GM12873 (cell line): ENCODE results near the gene GSG1L.

ENCODE experiments used
- TF ChIP-seq, protein P1 (sequence below): IDR thresholded peaks from 2 replicates; pipeline ENCODE4 v1.5.1; 2012; ENCODE audit warnings: low read depth, mild to moderate bottlenecking, moderate library complexity, low read length, control low read depth; ENCODE audit not compliant: insufficient read depth; ENCODE audit errors: missing control alignments

Gene GSG1L

DNA sequence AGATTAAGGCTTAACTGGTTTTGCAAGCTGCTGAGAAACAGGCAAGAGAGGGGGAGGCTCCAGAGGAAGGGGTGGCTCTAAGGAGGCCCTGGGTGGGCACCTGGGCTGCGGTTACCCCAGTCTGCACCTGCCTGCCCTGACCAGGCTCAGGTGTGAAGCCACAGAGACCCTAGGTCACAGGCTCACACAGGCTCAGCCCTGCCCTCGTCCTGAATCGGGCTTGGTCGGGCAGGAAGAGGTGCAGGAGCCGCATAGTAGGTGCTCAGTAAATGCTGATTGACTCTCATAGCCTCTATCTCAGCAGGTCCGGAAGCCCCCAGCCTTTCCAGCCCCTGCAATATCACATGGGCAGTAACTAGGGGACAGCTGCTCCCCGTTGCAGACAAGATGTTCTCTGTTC is 203.4 kb downstream of the GSG1L start:
- TF ChIP-seq, protein P1, sequence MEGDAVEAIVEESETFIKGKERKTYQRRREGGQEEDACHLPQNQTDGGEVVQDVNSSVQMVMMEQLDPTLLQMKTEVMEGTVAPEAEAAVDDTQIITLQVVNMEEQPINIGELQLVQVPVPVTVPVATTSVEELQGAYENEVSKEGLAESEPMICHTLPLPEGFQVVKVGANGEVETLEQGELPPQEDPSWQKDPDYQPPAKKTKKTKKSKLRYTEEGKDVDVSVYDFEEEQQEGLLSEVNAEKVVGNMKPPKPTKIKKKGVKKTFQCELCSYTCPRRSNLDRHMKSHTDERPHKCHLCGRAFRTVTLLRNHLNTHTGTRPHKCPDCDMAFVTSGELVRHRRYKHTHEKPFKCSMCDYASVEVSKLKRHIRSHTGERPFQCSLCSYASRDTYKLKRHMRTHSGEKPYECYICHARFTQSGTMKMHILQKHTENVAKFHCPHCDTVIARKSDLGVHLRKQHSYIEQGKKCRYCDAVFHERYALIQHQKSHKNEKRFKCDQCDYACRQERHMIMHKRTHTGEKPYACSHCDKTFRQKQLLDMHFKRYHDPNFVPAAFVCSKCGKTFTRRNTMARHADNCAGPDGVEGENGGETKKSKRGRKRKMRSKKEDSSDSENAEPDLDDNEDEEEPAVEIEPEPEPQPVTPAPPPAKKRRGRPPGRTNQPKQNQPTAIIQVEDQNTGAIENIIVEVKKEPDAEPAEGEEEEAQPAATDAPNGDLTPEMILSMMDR = no peak

DNA sequence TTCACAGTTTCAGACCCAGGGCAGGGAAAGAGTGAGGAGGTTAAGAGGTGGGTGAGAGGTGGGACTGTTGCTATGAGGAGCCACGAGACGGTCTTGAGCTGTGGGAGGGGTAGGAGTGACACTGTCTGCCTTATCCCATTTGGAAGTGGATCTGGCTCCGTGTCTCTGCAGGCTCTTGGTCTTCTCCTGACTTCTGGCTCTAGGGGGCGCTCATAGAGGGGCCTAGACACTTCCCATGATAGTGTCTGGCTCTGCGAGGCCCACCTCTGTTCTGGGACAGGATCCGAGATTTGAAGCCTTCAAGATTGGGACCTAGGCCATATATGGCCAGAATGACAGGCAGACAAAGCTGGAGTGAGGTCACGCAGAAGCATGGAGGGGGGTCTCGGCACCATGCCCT is 204.5 kb downstream of the GSG1L start:
- TF ChIP-seq, protein P1 = peak; percentile 39

DNA sequence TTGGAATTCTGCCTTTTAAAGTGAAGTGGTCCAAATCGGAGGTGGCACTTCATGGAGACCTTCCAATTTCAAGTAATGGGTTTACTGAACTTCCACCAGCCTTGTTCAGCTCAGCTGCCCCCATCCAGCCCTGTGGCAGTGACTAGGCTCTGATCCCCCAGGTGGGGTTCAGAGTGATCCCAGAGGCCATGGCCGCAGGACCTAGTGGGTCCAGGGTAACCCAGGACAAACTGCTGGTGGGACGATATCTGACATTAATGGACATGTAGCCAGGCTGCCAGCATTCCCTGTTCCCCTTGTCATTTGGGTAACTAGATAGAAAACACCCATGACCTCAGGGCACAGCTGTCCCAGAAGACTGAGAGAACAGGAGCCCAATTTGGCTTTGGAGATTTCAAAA is 209.9 kb downstream of the GSG1L start:
- TF ChIP-seq, protein P1 = no peak

DNA sequence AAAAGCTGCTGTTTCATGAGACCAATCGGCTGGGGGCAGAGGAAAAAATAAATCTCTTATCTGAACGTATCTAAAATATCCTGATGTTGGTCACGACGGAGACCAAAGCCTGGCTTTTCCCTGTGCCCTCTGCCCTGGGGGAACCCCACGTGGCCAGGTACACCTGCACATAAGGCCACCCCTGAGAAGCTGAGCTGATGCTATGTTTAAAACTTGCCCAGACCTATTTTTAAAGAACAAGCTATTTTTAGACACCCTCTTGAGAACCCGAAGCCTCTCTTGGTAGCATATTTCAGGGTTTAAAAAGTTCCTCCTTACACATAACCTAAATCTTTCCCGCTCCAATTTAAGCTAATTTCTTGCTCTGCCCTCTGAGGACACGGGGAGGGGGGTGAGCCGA is 210.4 kb downstream of the GSG1L start:
- TF ChIP-seq, protein P1 = no peak

DNA sequence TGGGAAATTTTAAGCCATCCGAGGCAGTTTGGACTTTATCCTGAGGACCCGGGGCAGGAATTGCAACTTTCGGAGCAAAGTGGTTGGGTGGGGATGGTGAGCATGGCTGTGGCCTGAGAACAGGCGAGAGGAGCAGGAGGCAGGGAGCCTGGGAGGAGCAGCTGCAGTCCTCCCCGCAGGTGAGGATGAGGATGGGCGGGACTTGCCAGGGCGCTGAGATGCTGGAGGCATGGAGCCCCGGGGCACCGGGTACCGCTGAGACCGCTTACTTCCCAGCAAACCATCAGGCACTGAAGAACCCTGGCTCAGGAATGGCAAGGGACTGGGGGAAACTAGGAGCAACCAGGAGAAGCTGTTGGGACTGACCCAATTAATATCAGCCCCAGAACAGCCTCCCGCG is 210.8 kb downstream of the GSG1L start:
- TF ChIP-seq, protein P1 = no peak

DNA sequence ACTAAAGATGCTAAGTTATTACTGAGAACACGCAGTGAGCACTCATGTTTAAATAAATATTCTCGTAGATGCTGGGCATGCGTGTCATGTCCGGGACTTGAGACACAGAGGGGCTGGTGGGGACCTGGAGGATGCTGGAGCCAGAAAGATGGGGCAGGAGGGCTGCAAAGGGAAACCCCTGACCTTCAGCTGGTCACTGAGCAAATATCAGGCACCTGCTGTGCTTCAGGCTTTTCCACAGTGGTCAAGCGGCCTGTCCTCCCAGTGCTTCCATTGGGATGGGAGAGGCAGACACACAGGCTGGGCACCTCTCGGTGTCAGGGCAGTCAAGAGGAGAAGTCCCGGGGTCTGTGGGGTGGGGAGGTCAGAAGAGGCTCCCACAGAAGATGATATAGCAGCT is 211.4 kb downstream of the GSG1L start:
- TF ChIP-seq, protein P1 = no peak

DNA sequence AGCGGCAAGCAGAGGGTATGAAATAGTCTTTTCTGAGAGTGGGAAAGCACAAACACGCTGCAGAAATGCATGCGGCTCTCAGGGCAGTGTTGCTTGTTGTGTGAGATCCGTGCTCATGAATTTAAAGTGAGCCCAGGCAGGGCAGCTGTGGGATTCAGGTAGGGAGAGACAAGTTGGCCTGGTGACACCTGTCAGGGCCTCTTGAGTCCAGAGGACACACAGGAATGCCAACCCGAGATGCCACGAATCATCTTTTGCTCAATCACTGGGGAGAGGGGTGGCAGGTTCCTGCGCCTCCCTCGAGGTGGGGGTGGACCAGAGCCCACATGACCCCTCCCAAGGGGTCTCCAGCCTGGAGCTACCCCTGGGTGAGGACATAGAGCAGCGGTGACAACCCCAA is 211.9 kb downstream of the GSG1L start:
- TF ChIP-seq, protein P1 = no peak
